NT2/D1 (cell line): ENCODE results near the gene SELPLG.

ENCODE experiments used
- YY1 ChIP-seq: IDR thresholded peaks from 2 replicates; pipeline ENCODE4 v1.6.1; 2011; ENCODE audit not compliant: insufficient read length, insufficient read depth
- ZNF274 ChIP-seq: IDR thresholded peaks from 2 replicates; pipeline ENCODE4 v1.6.1; 2011; ENCODE audit warnings: mild to moderate bottlenecking, low read depth, low read length

- TF ChIP-seq ZNF274 (no peak), YY1 (no peak)
Measured at GRCh38 chr12:108677381-108677780, 43.7 kb upstream of the SELPLG start.
